HG03064 (cell line): Measurements from ENCODE around the gene NLRP13.

Source experiments
- ATAC-seq: cut with Tn5 transposase; IDR thresholded peaks from one replicate; pipeline ENCODE4 v1.9.1; 2021; ENCODE audit warnings: low read depth; ENCODE audit not compliant: unreplicated experiment

The NLRP13 gene

GRCh38 chr19:55907286-55907685 lies 24.9 kb downstream of the NLRP13 start:
- no peak for ATAC-seq

GRCh38 chr19:55902080-55902751 lies 29.9 kb downstream of the NLRP13 start:
- no peak for ATAC-seq

GRCh38 chr19:55901369-55902079 lies 30.6 kb downstream of the NLRP13 start:
- no peak for ATAC-seq

GRCh38 chr19:55898911-55899310 lies 33.2 kb downstream of the NLRP13 start:
- no peak for ATAC-seq

GRCh38 chr19:55882626-55883025 lies 49.5 kb downstream of the NLRP13 start:
- ATAC-seq = no peak

- ATAC-seq = no peak
Measured at GRCh38 chr19:55877211-55877610, 54.9 kb downstream of the NLRP13 start.

GRCh38 chr19:55870736-55871135 lies 61.4 kb downstream of the NLRP13 start:
- no peak for ATAC-seq

GRCh38 chr19:55867101-55867500 lies 65.0 kb downstream of the NLRP13 start:
- no peak for ATAC-seq

- ATAC-seq = no peak
Measured at GRCh38 chr19:55866521-55866920, 65.6 kb downstream of the NLRP13 start.

- ATAC-seq = no peak
Measured at GRCh38 chr19:55858969-55859368, 73.2 kb downstream of the NLRP13 start.

GRCh38 chr19:55858401-55858800 lies 73.7 kb downstream of the NLRP13 start:
- ATAC-seq = no peak

GRCh38 chr19:55857974-55858373 lies 74.2 kb downstream of the NLRP13 start:
- ATAC-seq = no peak

- ATAC-seq = no peak
Measured at GRCh38 chr19:55857149-55857548, 75.0 kb downstream of the NLRP13 start.

GRCh38 chr19:55855160-55855559 lies 77.0 kb downstream of the NLRP13 start:
- no peak for ATAC-seq
